IMR-90 (cell line): Measurements from ENCODE around the gene GBE1.

ENCODE experiments used
- BHLHE40 ChIP-seq: fragments of 150-350 bp; IDR thresholded peaks from 2 replicates; pipeline ENCODE4 v1.6.1; 2016; ENCODE audit warnings: mild to moderate bottlenecking, low read depth, low read length
- CEBPB ChIP-seq: IDR thresholded peaks from 2 replicates; pipeline ENCODE4 v1.6.1; 2012; ENCODE audit warnings: low read depth, low read length, improper control_type of control experiment
- CHD1 ChIP-seq: IDR thresholded peaks from 2 replicates; pipeline ENCODE4 v1.6.1; 2012; ENCODE audit warnings: low read depth, low read length, improper control_type of control experiment
- FOS ChIP-seq: fragments of 150-350 bp; IDR thresholded peaks from 2 replicates; pipeline ENCODE4 v1.6.1; 2016; ENCODE audit warnings: low read depth, low read length
- MAFK ChIP-seq: IDR thresholded peaks from 2 replicates; pipeline ENCODE4 v1.6.1; 2012; ENCODE audit warnings: low read depth, low read length, improper control_type of control experiment
- MXI1 ChIP-seq: IDR thresholded peaks from 2 replicates; pipeline ENCODE4 v1.6.1; 2012; ENCODE audit warnings: low read depth, mild to moderate bottlenecking, low read length, moderate library complexity, borderline replicate concordance
- POLR2A ChIP-seq: IDR thresholded peaks from 2 replicates; pipeline ENCODE4 v1.6.1; 2012; ENCODE audit warnings: mild to moderate bottlenecking, low read depth, low read length
- RAD21 ChIP-seq: IDR thresholded peaks from 2 replicates; pipeline ENCODE4 v1.6.1; 2012; ENCODE audit warnings: low read length, improper control_type of control experiment
- RCOR1 ChIP-seq: IDR thresholded peaks from 2 replicates; pipeline ENCODE4 v1.6.1; 2012; ENCODE audit warnings: mild to moderate bottlenecking, low read length, improper control_type of control experiment; ENCODE audit not compliant: insufficient replicate concordance
- RFX5 ChIP-seq: IDR thresholded peaks from 2 replicates; pipeline ENCODE4 v1.8.0; 2012; ENCODE audit warnings: low read depth, mild to moderate bottlenecking, low read length, moderate library complexity
- SMC3 ChIP-seq: fragments of 150-350 bp; IDR thresholded peaks from 2 replicates; pipeline ENCODE4 v1.6.1; 2016; ENCODE audit warnings: low read depth, mild to moderate bottlenecking, antibody characterized with exemption, low read length, moderate library complexity
- TF ChIP-seq, protein P1 (sequence below): conservative IDR thresholded peaks from 2 replicates; pipeline ENCODE4 v1.5.1; 2012; ENCODE audit warnings: mild to moderate bottlenecking, low read depth, low read length, improper control_type of control experiment
- TF ChIP-seq, protein P2 (sequence below): fragments of 150-350 bp; IDR thresholded peaks from 2 replicates; pipeline ENCODE4 v1.6.1; 2017; ENCODE audit warnings: mild to moderate bottlenecking, antibody characterized with exemption, low read length, low read depth
- TF ChIP-seq, protein P3 (sequence below): fragments of 150-350 bp; IDR thresholded peaks from 2 replicates; pipeline ENCODE4 v1.6.1; 2016; ENCODE audit warnings: low read depth, mild to moderate bottlenecking, low read length, moderate library complexity, borderline replicate concordance

DNA sequence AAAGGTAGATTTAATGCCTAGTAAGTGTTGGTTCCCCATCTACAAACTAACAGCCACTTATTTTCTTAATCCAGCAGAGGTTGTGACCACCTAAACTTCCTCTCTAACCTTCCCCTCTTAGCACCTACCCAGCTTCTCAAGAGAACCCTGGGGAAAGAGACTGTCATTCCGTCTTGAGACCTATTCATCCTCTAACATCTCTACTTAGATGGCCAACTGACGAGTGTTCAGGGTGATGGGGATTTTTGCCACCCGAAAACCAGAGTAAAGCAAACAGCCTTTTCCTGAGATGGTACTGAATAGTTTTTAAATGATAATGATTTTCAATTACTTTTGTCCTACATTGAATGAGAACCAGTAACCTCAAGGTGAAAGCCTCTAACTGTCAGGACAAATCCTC, 9.3 kb upstream of the GBE1 start:
- TF ChIP-seq, protein P1, sequence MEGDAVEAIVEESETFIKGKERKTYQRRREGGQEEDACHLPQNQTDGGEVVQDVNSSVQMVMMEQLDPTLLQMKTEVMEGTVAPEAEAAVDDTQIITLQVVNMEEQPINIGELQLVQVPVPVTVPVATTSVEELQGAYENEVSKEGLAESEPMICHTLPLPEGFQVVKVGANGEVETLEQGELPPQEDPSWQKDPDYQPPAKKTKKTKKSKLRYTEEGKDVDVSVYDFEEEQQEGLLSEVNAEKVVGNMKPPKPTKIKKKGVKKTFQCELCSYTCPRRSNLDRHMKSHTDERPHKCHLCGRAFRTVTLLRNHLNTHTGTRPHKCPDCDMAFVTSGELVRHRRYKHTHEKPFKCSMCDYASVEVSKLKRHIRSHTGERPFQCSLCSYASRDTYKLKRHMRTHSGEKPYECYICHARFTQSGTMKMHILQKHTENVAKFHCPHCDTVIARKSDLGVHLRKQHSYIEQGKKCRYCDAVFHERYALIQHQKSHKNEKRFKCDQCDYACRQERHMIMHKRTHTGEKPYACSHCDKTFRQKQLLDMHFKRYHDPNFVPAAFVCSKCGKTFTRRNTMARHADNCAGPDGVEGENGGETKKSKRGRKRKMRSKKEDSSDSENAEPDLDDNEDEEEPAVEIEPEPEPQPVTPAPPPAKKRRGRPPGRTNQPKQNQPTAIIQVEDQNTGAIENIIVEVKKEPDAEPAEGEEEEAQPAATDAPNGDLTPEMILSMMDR, result no peak
- TF ChIP-seq, protein P2, sequence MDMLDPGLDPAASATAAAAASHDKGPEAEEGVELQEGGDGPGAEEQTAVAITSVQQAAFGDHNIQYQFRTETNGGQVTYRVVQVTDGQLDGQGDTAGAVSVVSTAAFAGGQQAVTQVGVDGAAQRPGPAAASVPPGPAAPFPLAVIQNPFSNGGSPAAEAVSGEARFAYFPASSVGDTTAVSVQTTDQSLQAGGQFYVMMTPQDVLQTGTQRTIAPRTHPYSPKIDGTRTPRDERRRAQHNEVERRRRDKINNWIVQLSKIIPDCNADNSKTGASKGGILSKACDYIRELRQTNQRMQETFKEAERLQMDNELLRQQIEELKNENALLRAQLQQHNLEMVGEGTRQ, result no peak
- TF ChIP-seq CEBPB (no peak), SMC3 (no peak), FOS (no peak), MXI1 (no peak), RCOR1 (no peak), POLR2A (no peak), RAD21 (no peak), MAFK (no peak), CHD1 (no peak), BHLHE40 (no peak), RFX5 (no peak)
- TF ChIP-seq, protein P3, sequence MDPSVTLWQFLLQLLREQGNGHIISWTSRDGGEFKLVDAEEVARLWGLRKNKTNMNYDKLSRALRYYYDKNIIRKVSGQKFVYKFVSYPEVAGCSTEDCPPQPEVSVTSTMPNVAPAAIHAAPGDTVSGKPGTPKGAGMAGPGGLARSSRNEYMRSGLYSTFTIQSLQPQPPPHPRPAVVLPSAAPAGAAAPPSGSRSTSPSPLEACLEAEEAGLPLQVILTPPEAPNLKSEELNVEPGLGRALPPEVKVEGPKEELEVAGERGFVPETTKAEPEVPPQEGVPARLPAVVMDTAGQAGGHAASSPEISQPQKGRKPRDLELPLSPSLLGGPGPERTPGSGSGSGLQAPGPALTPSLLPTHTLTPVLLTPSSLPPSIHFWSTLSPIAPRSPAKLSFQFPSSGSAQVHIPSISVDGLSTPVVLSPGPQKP, result no peak
